A673 (cell line): ENCODE results near the gene CD79A. TPM values are rescaled to one million over a fixed set of nuclear protein-coding genes. Genes with fewer than 3 reads are reported as not detected.

ENCODE experiments used
- BruUV-seq: library from RNA; stranded (reverse); fragments of 400-500 nt; replicated peaks from 2 replicates; lab custom pipeline; 2021; lab: Mats Ljungman, UMichigan
- CTCF ChIA-PET: fragments of 300-600 bp; sonication (Branson Sonifier 250); formaldehyde crosslinking; loops from one replicate; lab custom pipeline; 2022; ENCODE audit warnings: antibody characterized with exemption; lab: Charles Lee
- POLR2A ChIA-PET: fragments of 300-600 bp; sonication (Branson Sonifier 250); formaldehyde crosslinking; loops from one replicate; lab custom pipeline; 2022; ENCODE audit warnings: antibody characterized with exemption; ENCODE audit not compliant: low non-redundant PET; lab: Charles Lee
- DNase-seq: peaks from one replicate; pipeline ENCODE4 v3.0.0-alpha.2; 2015; ENCODE audit warnings: low spot score
- H3K27ac ChIP-seq: fragments of 200-600 bp; sonication (generic); 2 replicates; pipeline ENCODE4 v1.5.1; 2016; ENCODE audit warnings: mixed run types, low read depth, mild to moderate bottlenecking, mixed read lengths, antibody characterized with exemption, low read length; ENCODE audit not compliant: poor library complexity, severe bottlenecking
- H3K27me3 ChIP-seq: fragments of 200-600 bp; sonication (generic); replicated peaks from 2 replicates; pipeline ENCODE4 v1.6.1; 2017; ENCODE audit warnings: mixed run types, low read depth, mild to moderate bottlenecking, mixed read lengths, antibody characterized with exemption, low read length; ENCODE audit not compliant: insufficient read depth, poor library complexity
- H3K36me3 ChIP-seq: fragments of 200-600 bp; sonication (generic); 2 replicates; pipeline ENCODE4 v1.6.1; 2016; ENCODE audit warnings: mixed run types, mild to moderate bottlenecking, mixed read lengths, antibody characterized with exemption, low read length; ENCODE audit not compliant: insufficient read depth, poor library complexity, severe bottlenecking
- H3K4me1 ChIP-seq: fragments of 200-600 bp; sonication (generic); 2 replicates; pipeline ENCODE4 v1.6.1; 2017; ENCODE audit warnings: mixed run types, mild to moderate bottlenecking, mixed read lengths, antibody characterized with exemption, low read length; ENCODE audit not compliant: insufficient read depth, poor library complexity, severe bottlenecking
- H3K4me3 ChIP-seq: fragments of 200-600 bp; sonication (generic); 2 replicates; pipeline ENCODE4 v1.5.1; 2016; ENCODE audit warnings: low read depth, mixed run types, mild to moderate bottlenecking, mixed read lengths, low read length; ENCODE audit not compliant: poor library complexity, severe bottlenecking
- H3K9me3 ChIP-seq: fragments of 200-600 bp; sonication (generic); 2 replicates; pipeline ENCODE4 v1.6.1; 2016; ENCODE audit warnings: mixed run types, low read depth, mild to moderate bottlenecking, mixed read lengths, antibody characterized with exemption, low read length; ENCODE audit not compliant: poor library complexity, severe bottlenecking
- CTCF ChIP-seq: fragments of 300-800, 200-600 bp; sonication (generic); conservative IDR thresholded peaks from 2 replicates; pipeline ENCODE4 v1.5.1; 2017; ENCODE audit warnings: low read depth, mild to moderate bottlenecking, antibody characterized with exemption, low read length, moderate library complexity, mixed read lengths
- EZH2 ChIP-seq: fragments of 200-600 bp; sonication (generic); IDR thresholded peaks from 2 replicates; pipeline ENCODE4 v1.6.1; 2017; ENCODE audit warnings: borderline replicate concordance, low read depth, mild to moderate bottlenecking, mixed read lengths, antibody characterized with exemption, low read length; ENCODE audit not compliant: poor library complexity, severe bottlenecking
- intact Hi-C: fragments of 100-400 bp; cut with micrococcal nuclease; formaldehyde crosslinking; loops from one replicate; pipeline ENCODE4 v1.10.0; 2022; ENCODE audit not compliant: unreplicated experiment
- total RNA-seq: library from RNA; stranded (reverse); gene quantifications from 2 replicates; pipeline ENCODE4 v1.2.3, GENCODE V29; 2021

The CD79A gene
- total RNA-seq, 1 experiment from 2014 or later, result 17.8 TPM

GRCh38 chr19:41893899-41894298 lies 16.8 kb downstream of the CD79A start:
- intact Hi-C loops, result no loop called here
- Histone ChIP-seq H3K36me3 (peaks cover 56% of the 10 kb centered on the region), H3K27me3 (no peaks in the 10 kb centered on the region), H3K4me1 (no peaks in the 10 kb centered on the region), H3K27ac (no peak overlapping the region), H3K9me3 (no peaks in the 10 kb centered on the region), H3K4me3 (no peak overlapping the region)
- BruUV-seq, result no TSS peak
- POLR2A ChIA-PET, result no interaction called here
- no peak for DNase-seq
- CTCF ChIA-PET, result no interaction called here
- TF ChIP-seq EZH2 (no peak), CTCF (no peak)

- BruUV-seq, result no TSS peak
- Histone ChIP-seq H3K36me3 (peaks cover 55% of the 10 kb centered on the region), H3K4me3 (no peak overlapping the region), H3K27me3 (no peaks in the 10 kb centered on the region), H3K9me3 (no peaks in the 10 kb centered on the region), H3K4me1 (no peaks in the 10 kb centered on the region), H3K27ac (no peak overlapping the region)
- ChIA-PET CTCF (interaction anchor here (0.6 kb wide), 2 partner anchors 14 to 365 kb away, joined by 3 to 4 read pairs; no protein-coding TSS in a partner anchor), POLR2A (no interaction called here)
- intact Hi-C loops, result no loop called here
- no peak for DNase-seq
- TF ChIP-seq CTCF, result no peak
- no peak for TF ChIP-seq EZH2
These were observed 17.3 kb downstream of the CD79A start for GRCh38 chr19:41894350-41894749.

GRCh38 chr19:41895745-41896580 lies 18.9 kb downstream of the CD79A start:
- Histone ChIP-seq H3K9me3 (no peaks in the 10 kb centered on the region), H3K4me3 (no peak overlapping the region), H3K27ac (no peak overlapping the region), H3K27me3 (no peaks in the 10 kb centered on the region), H3K36me3 (peaks cover 61% of the 10 kb centered on the region), H3K4me1 (no peaks in the 10 kb centered on the region)
- CTCF ChIA-PET, result no interaction called here
- peak; percentile 42; the same call in 1 of the 2 replicates for TF ChIP-seq CTCF
- TF ChIP-seq EZH2, result no peak
- no TSS peak for BruUV-seq
- no peak for DNase-seq
- intact Hi-C loops, result no loop called here
- POLR2A ChIA-PET, result interaction anchor here (0.6 kb wide), 1 partner anchor 22 kb away, joined by 3 read pairs; no protein-coding TSS in a partner anchor
